GM12878 (cell line): ENCODE results near the gene SLC25A47. TPM values are rescaled to one million over a fixed set of nuclear protein-coding genes. Genes with fewer than 3 reads are reported as not detected.

Source experiments
- ATAC-seq: fragments of 200-7000 bp; cut with Tn5 transposase; 3 replicates; pipeline ENCODE4 v1.9.1; 2020; ENCODE audit warnings: mild to moderate bottlenecking, moderate library complexity
- BruUV-seq: library from RNA; stranded (reverse); fragments of 400-500 nt; replicated peaks from 2 replicates; lab custom pipeline; 2021; lab: Mats Ljungman, UMichigan
- CTCF ChIA-PET: fragments of 300-600 bp; sonication (Branson Sonifier 250); formaldehyde crosslinking; extraction: SDS; loops from one replicate; lab custom pipeline; 2021; ENCODE audit warnings: inconsistent platforms; lab: Yijun Ruan, JAX
- POLR2A ChIA-PET: fragments of 350-600 bp; formaldehyde crosslinking; extraction: SDS; loops from one replicate; lab custom pipeline; 2021; ENCODE audit warnings: inconsistent platforms; lab: Charles Lee
- RAD21 ChIA-PET: fragments of 300-600 bp; sonication (Branson Sonifier 250); formaldehyde crosslinking; loops from one replicate; lab custom pipeline; 2023; ENCODE audit warnings: antibody characterized with exemption; ENCODE audit not compliant: unreplicated experiment; lab: Charles Lee
- SMC1A ChIA-PET: fragments of 300-600 bp; sonication (Branson Sonifier 250); formaldehyde crosslinking; loops from one replicate; lab custom pipeline; 2023; ENCODE audit not compliant: unreplicated experiment, uncharacterized antibody; lab: Charles Lee
- DNase-seq: peaks from one replicate; pipeline ENCODE4 v3.0.0-alpha.2; 2011; ENCODE audit warnings: low read depth, low spot score
- FAIRE-seq: peaks from 3 replicates; lab custom pipeline; 2011; peaks lifted over from hg19 to GRCh38; lab: Jason Lieb, UNC
- H2AFZ ChIP-seq: 2 replicates; pipeline ENCODE4 v1.6.0; 2011; ENCODE audit warnings: low read depth, low read length, control low read depth; ENCODE audit not compliant: control insufficient read depth
- H3K27ac ChIP-seq: 2 replicates; pipeline ENCODE4 v1.5.1; 2011; ENCODE audit warnings: control low read depth; ENCODE audit not compliant: control insufficient read depth, insufficient read depth
- H3K27me3 ChIP-seq, 2 experiments: replicated peaks in 1 of 2; 2 replicates each; pipeline versions ENCODE4 v1.6.0 to v1.6.1; 2011; ENCODE audit warnings: low read length in 1 of 2; ENCODE audit not compliant: control insufficient read depth in 2 of 2, insufficient read depth in 2 of 2
- H3K36me3 ChIP-seq, 2 experiments: 2 replicates each; pipeline ENCODE4 v1.5.1; 2011; ENCODE audit warnings: low read length in 1 of 2; ENCODE audit not compliant: control insufficient read depth in 2 of 2, insufficient read depth in 2 of 2
- H3K4me1 ChIP-seq: 2 replicates; pipeline ENCODE4 v1.6.1; 2011; ENCODE audit warnings: mild to moderate bottlenecking, low read length, moderate library complexity, mixed read lengths; ENCODE audit not compliant: control insufficient read depth, insufficient read depth
- H3K4me2 ChIP-seq: 2 replicates; pipeline ENCODE4 v1.6.0; 2011; ENCODE audit warnings: control low read depth; ENCODE audit not compliant: control insufficient read depth, insufficient read depth
- H3K4me3 ChIP-seq: fragments of 200-600 bp; sonication (generic); 2 replicates; pipeline ENCODE4 v1.5.1; 2016
- H3K79me2 ChIP-seq: 2 replicates; pipeline ENCODE4 v1.6.0; 2011; ENCODE audit warnings: low read length; ENCODE audit not compliant: control insufficient read depth, insufficient read depth
- H3K9ac ChIP-seq: 2 replicates; pipeline ENCODE4 v1.8.0; 2011; ENCODE audit warnings: low read length, control low read depth, mixed read lengths; ENCODE audit not compliant: control insufficient read depth, insufficient read depth
- H3K9me3 ChIP-seq: replicated peaks from 3 replicates; pipeline ENCODE4 v1.5.1; 2011; ENCODE audit warnings: mild to moderate bottlenecking, low read length; ENCODE audit not compliant: control insufficient read depth, insufficient read depth
- H4K20me1 ChIP-seq: 2 replicates; pipeline ENCODE4 v1.6.0; 2011; ENCODE audit not compliant: control insufficient read depth, insufficient read depth
- POLR2A ChIP-seq: IDR thresholded peaks from 2 replicates; pipeline ENCODE4 v1.6.1; 2011; ENCODE audit warnings: low read depth, mild to moderate bottlenecking, low read length
- RELA ChIP-seq: fragments of 450-650 bp; IDR thresholded peaks from 2 replicates; pipeline ENCODE4 v1.8.0; 2014; ENCODE audit warnings: borderline replicate concordance; ENCODE audit not compliant: partially characterized antibody
- SMAD5 ChIP-seq: IDR thresholded peaks from 2 replicates; pipeline ENCODE4 v1.6.1; 2016; ENCODE audit warnings: antibody characterized with exemption, low read depth
- SREBF2 ChIP-seq: IDR thresholded peaks from 2 replicates; pipeline ENCODE4 v1.6.1; 2012; ENCODE audit warnings: mild to moderate bottlenecking, low read length
- TCF3 ChIP-seq: IDR thresholded peaks from 2 replicates; pipeline ENCODE4 v1.6.1; 2012; ENCODE audit warnings: low read depth, mild to moderate bottlenecking, low read length, borderline replicate concordance; ENCODE audit not compliant: insufficient read depth
- WGBS: methylation state at CpG from one replicate; pipeline ENCODE4 v1.1.6; 2016; ENCODE audit warnings: low lambda C conversion rate; ENCODE audit not compliant: insufficient replicate concordance, insufficient coverage; ENCODE audit errors: missing lambda C conversion rate; 5-methylcytosine and 5-hydroxymethylcytosine counted together
- in situ Hi-C: fragments of 300-500 bp; cut with MboI; formaldehyde crosslinking; loops from 9 replicates; pipeline ENCODE4 v1.14.3; 2018; ENCODE audit warnings: mixed read lengths
- intact Hi-C: fragments of 100-400 bp; cut with micrococcal nuclease; formaldehyde crosslinking; loops from one replicate; pipeline ENCODE4 v1.14.2; 2022; ENCODE audit not compliant: unreplicated experiment
- polyA plus RNA-seq, 11 experiments: library from polyadenylated mRNA; depleted of rRNA in 4 of 11; unstranded in 6 of 11; stranded (reverse) in 5 of 11; fragments of >200 nt; fragmentation: Nextera tagmentation in 4 of 11; fragmentation: Illumina TruSeq in 1 of 11; extraction: Ambion mirVana in 4 of 11; extraction: Trizol in 1 of 11; gene quantifications; 1 replicate in 1 of 11; 2 replicates in 10 of 11; pipeline versions ENCODE4 v1.2.1 to v1.2.3, GENCODE V29; 2011 to 2016; ENCODE audit warnings: inconsistent platforms in 2 of 11, missing spikeins in 2 of 11, low read depth in 1 of 11
- total RNA-seq, 4 experiments: library from RNA; depleted of rRNA in 3 of 4; stranded (reverse); fragments of >200 nt in 3 of 4; fragmentation: Illumina TruSeq in 1 of 4; extraction: Trizol in 1 of 4; gene quantifications; 2 replicates each; pipeline versions ENCODE4 v1.2.1 to v1.2.3, GENCODE V29; 2013 to 2021

SLC25A47 gene
- total and polyA plus RNA-seq, 10 of the 15 experiments (the other 5 are each of a cell fraction or from before 2014, with no cell fraction given): 0.14 TPM; not detected in 9

DNA sequence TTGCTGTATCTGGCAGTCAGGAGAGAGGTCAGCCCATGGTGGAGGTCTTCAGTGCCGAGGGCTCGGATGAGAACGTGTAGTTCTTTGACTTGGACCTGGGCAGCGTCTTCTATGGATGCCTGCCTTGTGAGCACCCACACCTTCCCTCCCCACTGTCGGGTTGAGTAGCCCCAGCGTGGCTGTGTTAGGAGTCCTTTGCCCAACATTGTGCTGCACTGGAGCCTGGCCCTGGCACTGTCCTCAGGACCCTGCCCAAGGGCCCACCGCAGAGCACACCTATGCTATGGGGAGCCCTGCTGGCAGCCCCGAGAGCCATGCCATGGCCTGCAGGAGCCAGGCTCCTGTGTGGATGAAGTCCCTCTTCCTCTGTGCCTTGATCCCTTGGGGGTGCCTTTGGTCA lies 43.6 kb upstream of the SLC25A47 start (continued):
- no peak for TF ChIP-seq SREBF2
- no peak for TF ChIP-seq SMAD5
- no peak for TF ChIP-seq TCF3

DNA sequence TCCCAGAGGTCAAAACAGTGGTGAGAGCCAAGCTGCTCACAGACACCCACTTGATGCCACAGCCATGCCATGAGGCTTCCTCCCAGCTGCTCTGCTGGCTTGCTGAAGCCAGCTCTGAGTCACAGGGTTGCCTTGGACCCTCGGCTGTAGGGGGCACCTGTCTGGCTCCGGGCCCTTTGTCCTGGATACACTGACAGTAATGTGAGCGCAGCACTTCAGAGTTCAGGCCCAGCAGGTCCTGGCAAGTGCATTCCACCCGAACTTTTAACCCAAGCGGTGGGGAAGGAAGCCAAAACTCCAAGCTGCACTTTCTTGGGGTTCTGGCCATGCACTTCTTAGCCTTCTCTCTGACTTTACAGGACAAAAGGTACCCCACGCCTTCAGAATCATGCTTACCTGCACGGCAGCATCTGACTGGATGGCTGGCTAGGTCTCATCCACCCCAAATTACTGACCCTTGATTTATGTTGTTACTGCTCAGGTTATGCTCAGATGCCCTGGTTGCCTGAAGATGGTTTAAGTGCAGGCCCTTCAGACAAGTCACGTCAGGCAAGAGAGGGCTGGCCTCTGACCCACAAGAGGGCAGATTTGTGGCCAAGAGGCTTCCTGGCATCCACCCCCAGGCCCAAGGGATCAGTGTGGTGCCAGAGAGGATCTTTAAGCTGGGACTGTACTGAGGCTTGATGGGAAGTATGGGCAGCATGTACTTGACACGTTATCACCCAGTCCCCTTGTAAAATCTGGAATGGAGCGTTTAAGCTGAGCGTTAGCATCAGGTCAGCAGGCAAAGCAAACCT lies 41.7 kb upstream of the SLC25A47 start:
- Histone ChIP-seq H2AFZ (no peak overlapping the region), H3K79me2 (peaks cover 14% of the 10 kb centered on the region), H3K27ac (no peak overlapping the region), H3K27me3 (no peaks in the 10 kb centered on the region), H3K4me2 (no peak overlapping the region), H3K9ac (no peak overlapping the region), H3K36me3 (peaks cover 12 to 15% of the 10 kb centered on the region in 2 experiments), H3K9me3 (no peaks in the 10 kb centered on the region), H3K4me3 (no peak overlapping the region), H3K4me1 (0 out of 2 replicates have a peak, but pooled peaks cover 5% of the 10 kb centered on the region), H4K20me1 (no peaks in the 10 kb centered on the region)
- ChIA-PET RAD21 (interaction anchor here (1.2 kb wide), 1 partner anchor 89 kb away, joined by 3 read pairs; no protein-coding TSS in a partner anchor), CTCF (interaction anchor here (2.5 to 5.3 kb wide), 2 partner anchors 21 to 97 kb away, joined by 6 to 50 read pairs; partner anchors contain the start of gene WDR25), POLR2A (no interaction called here), SMC1A (interaction anchor here (1.3 kb wide), 1 partner anchor 96 kb away, joined by 3 read pairs; no protein-coding TSS in a partner anchor)
- no peak for DNase-seq
- no peak for FAIRE-seq
- no peak for ATAC-seq
- 83% methylated on average over 11 of the region's 11 CpGs for whole genome bisulfite sequencing
- in situ Hi-C loops (loop anchor here (10.0 kb wide), 1 partner anchor 363 kb away; no protein-coding TSS in a partner anchor), intact Hi-C loops (no loop called here)
- no peak for TF ChIP-seq RELA
- peak; percentile 18; the same call in 1 of the 2 replicates for TF ChIP-seq POLR2A
- BruUV-seq: no TSS peak
